GM19467 (cell line): ENCODE data around the gene CIAO2B.

ENCODE experiments used
- ATAC-seq: cut with Tn5 transposase; IDR thresholded peaks from one replicate; pipeline ENCODE4 v1.9.1; 2021; ENCODE audit warnings: mild to moderate bottlenecking, moderate library complexity; ENCODE audit not compliant: unreplicated experiment

The CIAO2B gene

DNA sequence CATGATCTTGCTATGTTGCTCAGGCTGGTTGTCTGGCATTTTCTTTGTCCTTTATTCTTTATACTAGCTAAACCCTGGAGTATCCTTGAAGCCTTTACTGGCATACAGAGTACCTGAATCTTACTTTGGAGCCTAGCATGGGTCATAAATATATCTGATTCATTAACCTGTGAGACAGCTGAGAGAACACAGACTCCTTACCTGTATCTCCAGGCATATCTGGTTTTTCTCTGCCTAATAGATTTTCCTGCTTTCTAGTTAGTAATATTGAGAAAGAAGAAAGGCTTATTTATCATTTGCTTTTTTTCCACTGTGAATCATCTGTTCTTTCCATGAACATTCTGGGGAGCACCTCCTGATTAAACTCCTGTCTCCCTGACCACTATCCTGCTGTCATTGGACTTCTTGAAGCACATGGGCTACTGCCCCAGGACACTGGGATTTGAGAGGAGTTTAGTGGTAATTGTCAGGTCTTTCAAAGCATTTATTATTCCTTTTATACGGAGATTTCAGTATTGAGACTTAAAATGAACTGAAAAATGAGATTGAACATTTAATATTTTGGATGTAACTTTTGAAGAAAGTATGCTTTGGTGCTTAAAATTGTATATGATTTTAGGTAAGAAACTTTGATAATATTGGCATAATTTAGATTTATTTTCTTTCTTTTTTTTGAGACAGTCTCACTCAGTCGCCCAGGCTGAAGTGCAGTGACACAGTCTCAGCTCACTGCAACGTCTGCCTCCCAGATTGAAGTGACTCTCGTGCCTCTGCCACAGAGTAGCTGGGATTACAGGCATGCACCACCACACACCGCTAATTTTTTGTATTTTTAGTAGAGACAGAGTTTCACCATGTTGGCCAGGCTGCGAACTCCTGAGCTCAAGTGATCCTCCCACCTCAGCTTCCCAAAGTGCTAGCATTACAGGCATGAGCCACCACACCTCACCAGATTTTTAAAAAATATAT, 45.3 kb downstream of the CIAO2B start:
- ATAC-seq, result no peak

DNA sequence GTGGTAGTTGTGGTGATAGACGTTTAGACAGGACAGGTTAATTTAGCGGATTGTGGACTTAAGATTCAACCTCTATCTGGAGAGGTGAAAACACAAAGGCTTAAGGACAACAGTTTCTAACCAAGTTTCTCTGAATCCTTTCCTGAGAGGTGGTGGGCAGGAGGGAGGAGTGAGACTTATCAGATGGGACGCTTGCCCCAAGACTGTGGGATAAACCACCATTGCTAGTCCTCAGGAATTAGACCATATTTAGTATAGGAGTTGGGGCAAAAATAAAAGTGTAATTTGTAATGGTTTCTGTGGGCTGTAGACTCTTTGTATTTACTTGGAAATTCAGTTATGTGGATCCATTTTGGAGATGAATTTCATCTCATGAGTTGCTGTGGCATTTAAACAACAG, 47.3 kb downstream of the CIAO2B start:
- ATAC-seq, result no peak

GRCh38 chr16:66886321-66886720, 47.9 kb downstream of the CIAO2B start:
- no peak for ATAC-seq

- no peak for ATAC-seq
Observed at GRCh38 chr16:66885491-66885890, 48.7 kb downstream of the CIAO2B start.

DNA sequence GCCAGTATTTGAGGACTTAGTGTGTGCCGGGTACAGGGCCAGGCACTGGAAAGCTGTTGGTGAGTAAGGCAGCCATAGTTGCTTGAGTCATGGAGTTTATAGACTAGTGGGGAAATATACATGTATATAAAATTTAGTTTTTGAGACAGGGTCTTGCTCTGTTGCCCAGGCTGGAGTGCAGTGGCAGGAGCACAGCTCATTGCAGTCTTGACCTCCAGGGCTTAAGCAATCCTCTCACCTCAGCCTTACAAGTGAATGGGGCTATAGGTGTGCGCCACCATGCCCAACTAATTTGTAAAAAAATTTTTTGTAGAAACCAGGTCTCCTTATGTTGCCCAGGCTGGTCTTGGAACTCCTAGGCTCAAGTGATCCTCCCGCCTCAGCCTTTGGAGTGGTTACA, 51.5 kb downstream of the CIAO2B start:
- ATAC-seq, result no peak
